Measurements from ENCODE around the gene FAM114A1. TPM values are rescaled to one million over a fixed set of nuclear protein-coding genes. Genes with fewer than 3 reads are reported as not detected.

FAM114A1 gene
- total and polyA plus RNA-seq, 2 of the 8 experiments (the other 6 are each of a cell fraction or from before 2014, with no cell fraction given): 9.5 to 12.0 TPM

GRCh38 chr4:38819569-38819968, 48.0 kb upstream of the FAM114A1 start:
- DNase-seq (ENCODE audit: low read depth in 1 of 2, low spot score in 2 of 2) (no peak), FAIRE-seq (no peak)
- Histone ChIP-seq H3K27ac (ENCODE audit: low read depth, low read length) (no peak overlapping the region), H2BK12ac (ENCODE audit: low read depth, low read length) (no peak overlapping the region), H3K4me3 (ENCODE audit: extremely low read depth in 1 of 4, insufficient read depth in 2 of 4, low read depth in 3 of 4, low read length in 4 of 4) (no peak overlapping the region), H3K4me2 (ENCODE audit: insufficient read depth in 1 of 2, low read depth in 2 of 2, low read length in 2 of 2) (no peak overlapping the region), H4K8ac (ENCODE audit: extremely low read depth, insufficient read depth, low read length) (no peak overlapping the region), H2BK120ac (replicated peaks; ENCODE audit: low read depth, low read length) (no peak overlapping the region), H2AK5ac (ENCODE audit: low read depth, low read length) (no peak overlapping the region), H2BK20ac (ENCODE audit: low read length) (no peak overlapping the region), H3K9me3 (ENCODE audit: insufficient read depth in 2 of 2, low read depth in 1 of 2, low read length in 1 of 2) (peaks cover 12% of the 10 kb centered on the region in 2 experiments; a peak in 3 of 4 replicates), H2BK15ac (ENCODE audit: low read length) (no peak overlapping the region), H4K91ac (replicated peaks; ENCODE audit: insufficient read length, low read length) (no peak overlapping the region), H2AFZ (ENCODE audit: low read length) (no peak overlapping the region), H3K56ac (replicated peaks; ENCODE audit: insufficient read length, low read depth, low read length) (no peak overlapping the region), H3K79me2 (ENCODE audit: control insufficient read depth in 1 of 2, insufficient read depth in 2 of 2, low read length in 2 of 2) (no peaks in the 10 kb centered on the region), H3K36me3 (ENCODE audit: control insufficient read depth in 2 of 4, insufficient read depth in 4 of 4, low read length in 3 of 4) (no peaks in the 10 kb centered on the region), H3K27me3 (replicated peaks in 1 of 4; ENCODE audit: control insufficient read depth in 3 of 4, extremely low read depth in 1 of 4, insufficient read depth in 3 of 4, low read length in 3 of 4) (no peaks in the 10 kb centered on the region), H2BK5ac (ENCODE audit: low read depth, low read length) (no peak overlapping the region), H3K4ac (replicated peaks; ENCODE audit: insufficient read length, low read depth, low read length) (no peak overlapping the region), H4K5ac (ENCODE audit: insufficient read length, low read depth, low read length) (no peak overlapping the region), H3K4me1 (replicated peaks in 1 of 4; ENCODE audit: control insufficient read depth in 3 of 4, insufficient read depth in 4 of 4, low read length in 3 of 4) (no peaks in the 10 kb centered on the region), H3K23ac (ENCODE audit: insufficient read length) (no peak overlapping the region), H3K18ac (ENCODE audit: extremely low read depth, low read length) (no peak overlapping the region), H3K79me1 (ENCODE audit: low read depth, low read length) (no peaks in the 10 kb centered on the region), H3K14ac (ENCODE audit: insufficient read length) (no peak overlapping the region), H3K23me2 (ENCODE audit: low read depth, low read length) (no peaks in the 10 kb centered on the region), H4K20me1 (replicated peaks in 1 of 2; ENCODE audit: control insufficient read depth in 1 of 2, insufficient read depth in 2 of 2, low read length in 2 of 2) (no peaks in the 10 kb centered on the region), H3K9ac (replicated peaks in 1 of 4; ENCODE audit: extremely low read depth in 1 of 4, low read depth in 3 of 4, low read length in 3 of 4) (no peak overlapping the region)
- CTCF ChIA-PET (ENCODE audit: partially characterized antibody): interaction anchor here (1.3 kb wide), 1 partner anchor 37 kb away, joined by 4 read pairs; the partner anchor contains the start of gene TLR10
- 87% methylated on average over 3 of the region's 3 CpGs; no CpG with 5 or more reads in 1 of the 2 experiments for WGBS, 2 experiments (ENCODE audit: extremely low coverage in 1 of 2, insufficient coverage in 1 of 2, insufficient read length in 1 of 2, insufficient replicate concordance in 2 of 2, low coverage in 1 of 2, low lambda C conversion rate in 2 of 2, missing lambda C conversion rate in 1 of 2)
- POLR2A ChIA-PET (ENCODE audit: partially characterized antibody): no interaction called here
- TF ChIP-seq RFX5 (IDR thresholded peaks at IDR 0.05; ENCODE audit: borderline replicate concordance, low read depth, low read length): no peak
- TF ChIP-seq JUND (IDR thresholded peaks at IDR 0.05; ENCODE audit: low read length): no peak
- TF ChIP-seq SP1 (IDR thresholded peaks at IDR 0.05; ENCODE audit: low read depth, low read length): no peak
- no peak for TF ChIP-seq SIRT6 (IDR thresholded peaks at IDR 0.05; ENCODE audit: low read length)

All from H1 (cell line).